GM19438 (cell line): ENCODE data around the gene IL1RAP.
"Not testable (repeated sequence)": the region's sequence is repeated elsewhere in the genome, so short reads cannot be mapped to it uniquely, and the experiment has no call there.

Experiments used
- ATAC-seq: cut with Tn5 transposase; IDR thresholded peaks from one replicate; pipeline ENCODE4 v1.9.1; 2021; ENCODE audit warnings: low read depth; ENCODE audit not compliant: unreplicated experiment

Gene IL1RAP

DNA sequence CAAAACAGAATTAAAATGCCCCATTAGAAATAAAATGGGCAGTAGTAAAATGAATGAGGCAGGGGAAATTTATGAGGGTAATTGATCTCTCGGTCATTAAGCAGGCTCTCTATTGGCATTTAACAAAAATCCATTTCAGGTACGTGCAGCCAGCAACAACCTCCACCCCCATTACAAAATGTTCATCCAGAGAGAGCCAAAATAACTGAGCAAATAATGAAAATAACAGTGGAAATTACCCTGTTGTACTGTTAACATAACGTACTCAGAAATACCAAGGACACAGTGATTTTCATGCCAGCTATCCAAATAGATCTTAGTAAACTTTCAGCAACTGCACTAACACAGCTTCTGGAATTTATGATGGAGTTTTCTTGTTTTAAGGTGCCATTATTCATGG lies 127.7 kb downstream of the IL1RAP start:
- no peak for ATAC-seq

DNA sequence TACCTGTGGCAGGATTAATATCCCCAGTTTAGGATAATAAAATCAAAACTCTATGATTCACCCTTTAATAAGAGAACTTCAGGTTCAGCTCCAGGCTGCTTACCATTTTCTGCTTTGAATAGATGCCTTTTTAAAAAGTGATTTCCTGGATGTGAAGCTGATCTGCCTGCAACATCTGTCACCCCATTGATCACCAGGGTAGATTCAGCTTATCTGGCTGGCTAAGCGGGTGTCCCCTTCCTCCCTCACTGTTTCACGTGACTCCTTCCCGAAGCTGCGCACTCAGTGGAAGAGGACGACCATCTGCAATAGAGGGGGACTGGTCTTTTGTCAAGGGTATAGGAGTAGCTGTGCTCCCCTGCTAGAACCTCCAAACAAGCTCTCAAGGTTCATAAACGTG lies 128.1 kb downstream of the IL1RAP start:
- ATAC-seq: no peak

- no peak for ATAC-seq
Measured at GRCh38 chr3:190644035-190644434, 130.2 kb downstream of the IL1RAP start.

DNA sequence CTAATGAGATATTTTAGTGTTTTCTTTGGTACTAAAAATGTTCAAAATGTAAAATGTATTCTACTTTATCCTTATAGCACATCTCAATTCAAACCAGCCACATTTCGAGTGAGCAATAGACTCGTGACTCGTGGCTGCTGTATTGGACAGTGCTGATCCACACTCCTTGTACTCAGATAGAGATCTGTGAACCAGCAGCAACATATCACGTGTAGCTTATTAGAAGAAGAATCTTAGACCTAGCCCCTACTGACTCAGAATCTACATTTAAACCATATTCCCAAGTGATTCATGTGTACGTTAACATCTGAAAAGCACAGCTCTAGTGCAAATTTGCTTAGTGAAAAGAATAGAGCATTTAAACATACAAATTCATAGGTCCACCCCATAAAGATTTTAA lies 130.9 kb downstream of the IL1RAP start:
- ATAC-seq: no peak

DNA sequence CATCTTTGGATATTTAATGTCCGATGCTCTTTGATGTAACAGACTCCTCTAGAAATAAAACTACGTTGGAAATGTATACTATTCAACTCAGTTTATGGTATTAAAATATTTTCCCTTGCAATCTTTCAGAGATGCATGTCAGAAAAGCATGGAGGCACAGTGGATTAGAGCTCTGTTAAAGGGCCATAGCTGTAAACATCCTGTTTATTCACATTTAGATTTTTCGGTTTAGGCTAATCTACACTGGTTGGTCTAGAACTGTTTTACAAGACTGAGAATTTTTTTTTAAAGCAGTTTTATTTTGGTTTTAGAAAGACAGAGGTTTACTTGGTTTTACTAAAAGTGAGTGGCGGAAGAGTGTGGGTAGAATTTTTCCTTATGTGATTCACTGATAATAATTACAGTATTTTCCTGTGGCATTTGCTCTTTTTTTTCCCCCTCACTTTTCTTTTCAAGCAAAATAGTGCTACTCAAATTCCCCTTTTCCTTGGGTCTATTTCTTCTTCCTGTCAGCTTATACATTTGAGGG lies 132.1 kb downstream of the IL1RAP start:
- ATAC-seq: no peak

DNA sequence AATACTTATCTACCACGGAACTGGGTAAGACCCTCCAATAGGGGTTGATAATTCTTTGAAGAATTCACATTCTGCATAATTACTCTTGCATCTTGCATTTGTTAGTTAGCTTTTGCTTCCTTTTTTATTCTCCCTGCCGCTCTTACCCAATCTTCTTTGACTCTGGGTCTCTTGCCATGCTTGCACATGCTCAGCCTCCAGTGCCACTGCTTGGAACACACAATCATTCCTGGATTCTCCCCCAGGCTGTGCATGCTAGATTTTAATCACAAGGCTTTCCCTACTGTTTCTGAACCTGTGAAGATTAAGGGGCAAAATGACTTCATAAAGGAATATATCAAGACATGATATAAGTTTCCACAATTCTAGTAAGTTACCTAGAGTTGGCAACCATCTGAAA lies 133.1 kb downstream of the IL1RAP start:
- ATAC-seq: no peak

DNA sequence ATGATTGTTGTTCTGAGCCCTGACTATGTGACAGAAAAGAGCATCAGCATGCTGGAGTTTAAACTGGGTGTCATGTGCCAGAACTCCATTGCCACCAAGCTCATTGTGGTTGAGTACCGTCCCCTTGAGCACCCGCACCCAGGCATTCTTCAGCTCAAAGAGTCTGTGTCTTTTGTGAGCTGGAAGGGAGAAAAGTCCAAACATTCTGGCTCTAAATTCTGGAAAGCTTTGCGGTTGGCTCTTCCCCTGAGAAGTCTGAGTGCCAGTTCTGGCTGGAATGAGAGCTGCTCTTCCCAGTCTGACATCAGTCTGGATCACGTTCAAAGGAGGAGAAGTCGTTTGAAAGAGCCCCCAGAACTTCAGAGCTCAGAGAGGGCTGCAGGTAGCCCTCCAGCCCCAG lies 142.0 kb downstream of the IL1RAP start:
- ATAC-seq: no peak

- ATAC-seq: no peak
Measured at GRCh38 chr3:190658106-190658505, 144.2 kb downstream of the IL1RAP start.

- no peak for ATAC-seq
Measured at GRCh38 chr3:190666821-190667220, 152.9 kb downstream of the IL1RAP start.

DNA sequence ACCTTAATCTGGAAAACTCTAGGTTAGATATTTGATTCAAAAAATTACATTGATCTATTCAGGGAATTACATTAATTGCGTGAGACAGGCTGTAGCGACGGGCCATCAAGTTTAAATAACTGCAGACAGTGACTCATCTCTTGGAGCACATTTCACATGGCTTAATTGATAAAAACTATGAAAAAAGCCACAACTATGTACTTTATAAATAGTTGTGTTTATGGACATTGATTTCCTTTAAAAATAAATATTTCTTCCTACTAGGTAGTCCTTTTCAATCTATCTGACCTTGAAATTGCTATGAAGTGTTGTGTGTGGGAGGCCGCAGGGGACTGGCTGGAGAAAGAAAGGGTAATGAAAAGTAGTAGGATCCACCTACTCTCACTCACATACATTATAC lies 157.8 kb downstream of the IL1RAP start:
- ATAC-seq: no peak

GRCh38 chr3:190673148-190673547 lies 159.3 kb downstream of the IL1RAP start:
- no peak for ATAC-seq

- no peak for ATAC-seq
Measured at GRCh38 chr3:190676481-190676880, 162.6 kb downstream of the IL1RAP start.

GRCh38 chr3:190677001-190677400 lies 163.1 kb downstream of the IL1RAP start:
- ATAC-seq: no peak

- ATAC-seq: not testable (repeated sequence)
Measured at GRCh38 chr3:190677868-190678267, 164.0 kb downstream of the IL1RAP start.

DNA sequence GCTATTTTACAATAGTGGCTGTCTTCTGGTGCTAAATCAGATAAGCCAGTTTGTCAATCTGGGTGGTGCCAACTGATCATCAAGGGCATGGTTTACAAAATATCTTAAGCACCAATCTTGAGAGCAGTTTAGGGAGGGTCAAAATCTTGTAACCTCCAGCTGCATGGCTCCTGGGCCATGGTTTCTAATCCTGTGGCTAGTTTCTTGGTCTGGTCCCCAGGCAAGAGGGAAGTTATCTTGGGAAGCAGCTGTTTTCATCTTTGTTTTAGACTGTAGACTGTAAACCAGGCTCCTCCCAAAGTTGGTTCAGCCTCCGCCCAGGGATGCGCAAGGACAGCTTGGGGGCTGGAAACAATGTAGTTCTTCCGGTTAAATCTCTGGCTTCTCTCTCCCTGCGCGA lies 166.8 kb downstream of the IL1RAP start:
- no peak for ATAC-seq

DNA sequence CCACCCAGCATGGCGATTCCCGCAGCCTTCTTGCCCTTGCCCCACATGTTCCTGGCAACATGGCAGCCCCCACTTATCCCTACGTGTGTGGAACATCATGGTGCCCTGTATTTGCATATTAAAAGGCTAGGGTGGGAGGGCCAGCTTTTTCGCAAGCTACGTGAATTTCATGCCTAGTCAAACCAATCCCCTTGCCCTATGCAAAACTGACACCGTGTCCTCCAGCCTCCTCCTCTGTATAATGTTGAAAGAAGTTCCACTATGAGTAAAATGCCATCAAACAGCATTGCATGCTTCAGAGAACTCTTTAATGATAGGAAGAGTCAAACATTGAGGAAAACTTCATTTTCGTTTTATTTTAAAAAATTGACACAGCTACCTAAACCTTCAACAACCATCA lies 170.9 kb downstream of the IL1RAP start:
- ATAC-seq: no peak

DNA sequence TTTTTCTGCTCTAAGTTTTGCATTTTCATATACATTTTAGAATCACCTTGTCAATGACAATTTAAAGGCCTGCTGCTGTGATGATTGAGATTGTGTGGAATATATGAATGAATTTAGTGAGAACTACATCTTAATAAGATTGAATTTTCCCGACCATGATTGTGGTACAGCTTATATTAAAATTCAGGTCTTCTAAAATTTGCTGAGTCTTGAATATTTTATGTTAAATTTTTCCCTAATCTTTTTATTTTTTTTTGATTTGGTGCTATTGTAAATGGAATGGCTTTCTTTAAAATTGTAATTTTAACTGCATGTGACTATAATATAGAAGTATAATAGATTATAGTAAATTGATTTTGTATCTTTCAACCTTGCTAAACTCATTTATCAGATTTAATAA lies 172.1 kb downstream of the IL1RAP start:
- ATAC-seq: no peak

- ATAC-seq: no peak
Measured at GRCh38 chr3:190690246-190690645, 176.4 kb downstream of the IL1RAP start.

GRCh38 chr3:190692256-190692655 lies 178.4 kb downstream of the IL1RAP start:
- ATAC-seq: no peak

DNA sequence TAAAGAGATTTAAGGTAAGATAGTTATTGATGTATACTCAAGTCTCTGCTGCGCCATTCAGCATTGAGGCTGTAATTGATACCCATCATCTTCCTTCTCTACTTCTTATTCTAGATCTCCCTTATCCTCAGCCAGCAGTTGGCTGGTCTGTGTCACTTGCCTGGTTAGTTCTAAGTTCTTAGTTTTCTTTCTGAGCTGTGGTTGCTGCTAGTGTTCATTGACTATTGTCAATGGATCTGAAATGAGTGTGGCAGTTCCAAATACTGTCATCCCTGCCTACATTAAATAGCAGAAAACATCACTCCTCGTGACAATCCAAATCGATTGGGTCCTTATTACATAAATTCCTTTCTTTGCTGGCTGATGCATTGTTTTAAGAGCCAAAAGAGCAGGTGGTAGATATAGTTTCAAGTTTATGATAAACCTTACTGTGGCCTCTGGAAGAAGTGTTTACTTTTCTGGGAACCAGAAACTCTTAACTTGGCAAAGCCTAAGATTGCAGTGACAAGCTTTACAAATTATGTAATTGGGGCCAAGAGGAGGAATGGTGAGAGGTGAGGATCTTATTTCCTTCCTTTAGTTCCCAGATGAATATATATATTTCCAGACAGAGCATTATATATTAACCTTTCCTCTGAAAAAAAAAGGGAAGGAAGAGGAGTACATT lies 180.6 kb downstream of the IL1RAP start:
- ATAC-seq: no peak

- ATAC-seq: no peak
Measured at GRCh38 chr3:190695225-190695624, 181.3 kb downstream of the IL1RAP start.

- ATAC-seq: no peak
Measured at GRCh38 chr3:190695994-190696393, 182.1 kb downstream of the IL1RAP start.
